Progenitor cell of endocrine pancreas (in vitro differentiated cells): ENCODE data around the gene RUFY2. TPM values are rescaled to one million over a fixed set of nuclear protein-coding genes. Genes with fewer than 3 reads are reported as not detected.

Experiments used
- DNase-seq: peaks from one replicate; pipeline ENCODE4 v3.0.0; 2021; ENCODE audit warnings: low spot score; ENCODE audit not compliant: unreplicated experiment
- H3K27ac Mint-ChIP-seq: 2 replicates; pipeline ENCODE4 v1.8.0; 2021; ENCODE audit warnings: mild to moderate bottlenecking, moderate library complexity, mixed read lengths
- H3K27me3 Mint-ChIP-seq: 2 replicates; pipeline ENCODE4 v1.8.0; 2021; ENCODE audit warnings: mixed read lengths
- H3K36me3 Mint-ChIP-seq: 2 replicates; pipeline ENCODE4 v1.8.0; 2022; ENCODE audit warnings: mixed read lengths; ENCODE audit not compliant: insufficient read depth
- H3K4me1 Mint-ChIP-seq: 2 replicates; pipeline ENCODE4 v1.8.0; 2021; ENCODE audit warnings: low read depth, mixed read lengths
- H3K4me3 Mint-ChIP-seq: 2 replicates; pipeline ENCODE4 v1.8.0; 2021; ENCODE audit warnings: low read depth, mild to moderate bottlenecking, moderate library complexity, mixed read lengths
- H3K9me3 Mint-ChIP-seq: 2 replicates; pipeline ENCODE4 v1.8.0; 2021; ENCODE audit warnings: low read depth, mixed read lengths
- total RNA-seq: library from RNA; stranded (reverse); gene quantifications from 2 replicates; pipeline ENCODE4 v1.2.1, GENCODE V29; 2021
- TF ChIP-seq, protein P1 (sequence below): fragments of 200-600 bp; sonication (generic); IDR thresholded peaks from one replicate; pipeline ENCODE4 v1.5.0; 2021; ENCODE audit warnings: antibody characterized with exemption, mild to moderate bottlenecking; ENCODE audit not compliant: unreplicated experiment

The RUFY2 gene
- total RNA-seq, 1 donor from 2014 or later: 32.5 TPM

DNA sequence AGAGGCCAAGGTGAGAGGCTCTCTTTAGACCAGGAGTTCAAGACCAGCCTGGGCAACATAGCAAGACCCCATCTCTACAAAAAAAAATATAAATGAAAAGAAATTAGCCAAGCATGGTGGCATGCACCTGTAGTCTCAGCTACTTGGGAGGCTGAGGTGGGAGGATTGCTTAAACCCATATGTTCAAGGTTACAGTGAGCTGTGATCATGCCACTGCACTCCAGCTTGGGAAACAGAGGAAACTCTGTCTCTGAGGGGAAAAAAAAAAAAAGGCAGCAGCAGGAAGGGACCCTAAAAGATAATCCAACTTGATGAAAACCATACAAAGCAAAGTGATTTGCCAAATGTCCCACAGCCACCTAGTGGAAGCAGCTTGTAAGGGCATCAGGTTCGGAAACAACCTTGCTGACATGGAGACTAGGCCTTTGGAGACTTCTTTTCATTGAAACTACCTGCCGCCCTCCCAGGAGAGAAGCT lies 58.8 kb downstream of the RUFY2 start:
- Mint-ChIP-seq H3K27ac (peak overlapping the region; percentile 90), H3K36me3 (peaks cover 27% of the 10 kb centered on the region), H3K9me3 (no peaks in the 10 kb centered on the region), H3K4me3 (no peak overlapping the region), H3K4me1 (no peaks in the 10 kb centered on the region), H3K27me3 (no peaks in the 10 kb centered on the region)
- DNase-seq: peak; percentile 14
- TF ChIP-seq, protein P1, sequence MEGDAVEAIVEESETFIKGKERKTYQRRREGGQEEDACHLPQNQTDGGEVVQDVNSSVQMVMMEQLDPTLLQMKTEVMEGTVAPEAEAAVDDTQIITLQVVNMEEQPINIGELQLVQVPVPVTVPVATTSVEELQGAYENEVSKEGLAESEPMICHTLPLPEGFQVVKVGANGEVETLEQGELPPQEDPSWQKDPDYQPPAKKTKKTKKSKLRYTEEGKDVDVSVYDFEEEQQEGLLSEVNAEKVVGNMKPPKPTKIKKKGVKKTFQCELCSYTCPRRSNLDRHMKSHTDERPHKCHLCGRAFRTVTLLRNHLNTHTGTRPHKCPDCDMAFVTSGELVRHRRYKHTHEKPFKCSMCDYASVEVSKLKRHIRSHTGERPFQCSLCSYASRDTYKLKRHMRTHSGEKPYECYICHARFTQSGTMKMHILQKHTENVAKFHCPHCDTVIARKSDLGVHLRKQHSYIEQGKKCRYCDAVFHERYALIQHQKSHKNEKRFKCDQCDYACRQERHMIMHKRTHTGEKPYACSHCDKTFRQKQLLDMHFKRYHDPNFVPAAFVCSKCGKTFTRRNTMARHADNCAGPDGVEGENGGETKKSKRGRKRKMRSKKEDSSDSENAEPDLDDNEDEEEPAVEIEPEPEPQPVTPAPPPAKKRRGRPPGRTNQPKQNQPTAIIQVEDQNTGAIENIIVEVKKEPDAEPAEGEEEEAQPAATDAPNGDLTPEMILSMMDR: peak; percentile 70

DNA sequence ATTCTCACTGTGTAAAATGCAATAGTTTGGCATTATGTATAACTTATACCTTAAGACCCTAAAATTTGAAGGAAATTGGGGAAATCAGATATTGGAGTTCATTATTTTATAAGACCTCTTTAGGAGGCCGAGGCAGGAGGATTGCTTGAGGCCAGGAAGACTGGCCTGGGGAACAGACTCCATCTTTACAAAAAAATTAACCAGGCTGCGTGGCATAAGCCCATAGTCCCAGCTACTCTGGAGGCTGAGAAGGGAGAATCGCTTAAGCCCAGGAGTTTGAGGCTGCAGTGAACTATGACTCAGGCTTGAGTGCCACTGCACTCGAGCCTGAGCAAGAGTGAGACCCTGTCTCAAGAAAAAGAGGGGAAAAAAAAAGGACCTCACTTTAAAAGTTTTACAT lies 60.3 kb downstream of the RUFY2 start:
- Mint-ChIP-seq H3K9me3 (no peaks in the 10 kb centered on the region), H3K27ac (no peak overlapping the region), H3K4me3 (no peak overlapping the region), H3K27me3 (no peaks in the 10 kb centered on the region), H3K36me3 (peaks cover 24% of the 10 kb centered on the region), H3K4me1 (no peaks in the 10 kb centered on the region)
- TF ChIP-seq, protein P1: no peak
- DNase-seq: no peak

DNA sequence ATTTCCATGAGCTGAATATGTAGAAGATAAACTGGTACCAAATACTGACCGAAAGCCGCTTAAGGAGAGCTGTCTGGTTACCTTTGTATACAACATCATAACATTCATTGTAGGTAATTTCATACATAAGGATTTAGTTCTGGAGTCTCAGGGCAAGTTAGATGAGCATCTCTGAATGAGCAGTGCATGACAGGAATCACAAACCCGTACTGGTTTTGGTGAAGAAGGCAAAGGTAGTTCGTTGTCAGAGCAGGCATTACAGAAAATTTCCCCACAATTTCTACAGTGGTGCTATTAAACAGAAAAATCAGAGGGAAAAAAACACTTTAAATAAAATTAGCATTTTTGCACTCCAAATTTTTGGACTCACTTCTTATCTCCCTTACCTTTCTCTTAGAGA lies 61.5 kb downstream of the RUFY2 start:
- DNase-seq: no peak
- Mint-ChIP-seq H3K4me3 (no peak overlapping the region), H3K9me3 (no peaks in the 10 kb centered on the region), H3K36me3 (peaks cover 32% of the 10 kb centered on the region), H3K27ac (peak overlapping the region; percentile 19), H3K27me3 (no peaks in the 10 kb centered on the region), H3K4me1 (no peaks in the 10 kb centered on the region)
- TF ChIP-seq, protein P1: no peak

DNA sequence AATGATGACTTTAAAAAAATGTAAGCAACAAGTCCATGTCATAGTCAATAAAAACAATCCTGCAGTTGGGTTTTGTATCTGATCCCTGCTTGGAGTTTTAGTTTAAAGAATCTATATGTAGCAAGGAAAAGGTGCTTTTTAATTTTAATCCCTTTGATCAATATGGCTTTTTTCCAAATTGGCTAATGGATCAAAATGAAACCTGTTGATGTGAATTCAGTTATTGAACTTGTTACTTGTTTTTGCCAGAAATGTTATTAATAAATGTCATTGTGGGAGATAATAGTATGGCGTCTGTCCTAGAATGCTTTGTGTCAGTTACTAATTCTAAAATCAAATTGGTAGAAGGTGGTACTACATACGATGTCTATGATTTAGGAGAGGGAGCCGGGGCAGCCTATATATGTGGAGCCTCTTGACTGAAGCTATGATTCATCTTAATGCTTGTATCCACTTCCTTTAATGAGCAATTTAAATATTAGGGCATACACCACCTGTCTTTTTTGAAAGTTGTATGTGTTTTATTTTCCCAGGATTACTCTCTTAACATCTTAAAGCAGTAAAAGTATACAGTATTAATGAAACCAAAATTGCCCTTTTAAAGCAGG lies 64.1 kb downstream of the RUFY2 start:
- DNase-seq: no peak
- Mint-ChIP-seq H3K27me3 (no peaks in the 10 kb centered on the region), H3K36me3 (peaks cover 40% of the 10 kb centered on the region), H3K9me3 (no peaks in the 10 kb centered on the region), H3K4me1 (peaks cover 2% of the 10 kb centered on the region), H3K27ac (no peak overlapping the region), H3K4me3 (no peak overlapping the region)
- TF ChIP-seq, protein P1: no peak

DNA sequence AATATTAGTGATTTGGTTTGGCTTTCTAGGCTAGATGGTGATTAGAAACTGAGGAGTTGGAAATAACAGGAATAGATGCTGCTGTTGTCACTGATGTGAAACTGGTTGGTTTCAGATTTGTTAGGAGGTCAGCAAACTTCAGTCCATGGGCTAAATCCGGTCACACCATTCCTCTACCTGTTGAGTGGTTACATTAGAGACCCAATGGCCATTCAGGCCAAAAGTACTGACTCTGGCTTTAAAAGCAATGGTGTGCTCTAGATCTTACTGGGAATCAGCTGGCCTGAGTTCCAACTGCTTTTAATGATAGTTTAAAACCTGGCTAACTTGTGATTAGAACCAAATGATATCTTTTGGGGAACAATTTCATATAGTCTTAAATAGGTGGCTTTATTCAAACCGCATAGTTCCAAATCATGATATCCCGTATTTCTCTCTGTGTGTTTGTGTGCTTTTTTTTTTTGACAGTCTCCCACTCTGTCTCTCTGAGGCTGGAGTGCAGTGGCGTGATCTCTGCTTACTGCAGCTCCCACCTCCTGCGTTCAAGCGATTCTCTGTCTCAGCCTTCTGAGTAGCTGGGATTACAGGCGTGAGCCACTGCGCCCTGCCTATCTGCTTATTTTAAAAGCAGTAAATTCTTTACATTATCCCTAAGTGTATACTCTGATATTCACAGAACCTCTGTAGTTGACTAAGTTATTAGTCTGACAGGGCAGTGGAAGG lies 66.6 kb downstream of the RUFY2 start:
- no peaks in the 10 kb centered on the region for H3K27me3 Mint-ChIP-seq
- no peak overlapping the region for H3K4me3 Mint-ChIP-seq
- H3K9me3 Mint-ChIP-seq: no peaks in the 10 kb centered on the region
- peak overlapping the region; percentile 82 for H3K27ac Mint-ChIP-seq
- no peak for DNase-seq
- peaks cover 23% of the 10 kb centered on the region for H3K4me1 Mint-ChIP-seq
- TF ChIP-seq, protein P1: no peak
- H3K36me3 Mint-ChIP-seq: peaks cover 42% of the 10 kb centered on the region
